Activated CD4-positive, alpha-beta T cell treated with anti-CD3 and anti-CD28 coated beads for 4 hours (primary cell): ENCODE measurements around the gene ADRB2.
"Not testable (repeated sequence)": the region's sequence is repeated elsewhere in the genome, so short reads cannot be mapped to it uniquely, and the experiment has no call there.

Source experiments
- DNase-seq, 2 donors: peaks; one replicate each; pipeline ENCODE4 v3.0.0-alpha.2; 2020

Gene ADRB2

GRCh38 chr5:148856424-148856823, 30.0 kb downstream of the ADRB2 start:
- no peak for DNase-seq

DNA sequence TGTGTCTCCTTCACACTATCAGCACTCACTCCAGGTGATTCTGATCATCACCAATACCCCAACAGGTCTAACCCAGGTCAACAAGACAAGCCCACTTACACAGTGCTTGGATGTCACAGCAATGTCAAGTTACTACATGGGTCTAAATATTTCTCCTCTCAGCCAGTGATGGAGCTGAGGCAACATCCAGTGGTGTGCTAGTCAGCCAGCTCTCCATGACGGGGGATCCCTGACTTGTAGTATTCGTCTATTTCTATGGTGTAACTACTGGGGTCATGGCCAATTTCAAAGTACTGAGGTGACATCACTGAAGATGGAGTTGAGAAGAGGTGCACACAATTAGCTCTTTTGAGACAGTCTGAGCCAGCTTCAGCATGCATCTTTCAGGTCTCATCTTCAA, 31.1 kb downstream of the ADRB2 start:
- DNase-seq = no peak

DNA sequence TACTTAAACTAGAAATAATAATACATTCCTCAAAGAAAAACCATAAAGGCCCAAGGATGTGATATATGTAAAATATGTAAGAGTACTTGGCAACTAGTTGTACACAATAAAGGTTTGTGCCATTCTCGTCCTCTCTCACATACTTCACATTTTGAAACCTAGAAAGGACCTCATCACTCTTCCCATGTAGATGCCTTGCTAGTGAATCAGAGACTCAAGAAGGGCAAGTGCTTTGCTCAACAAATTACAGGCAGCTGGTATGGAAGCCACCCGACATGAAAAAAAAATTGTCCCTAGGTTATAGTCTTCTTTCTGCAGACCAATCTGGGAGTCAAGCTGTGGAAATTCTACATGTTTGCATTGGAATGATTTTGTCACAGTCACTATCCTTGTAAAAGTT, 31.7 kb downstream of the ADRB2 start:
- DNase-seq = no peak

GRCh38 chr5:148858547-148858946, 32.1 kb downstream of the ADRB2 start:
- no peak for DNase-seq

GRCh38 chr5:148859703-148860102, 33.3 kb downstream of the ADRB2 start:
- DNase-seq = no peak

DNA sequence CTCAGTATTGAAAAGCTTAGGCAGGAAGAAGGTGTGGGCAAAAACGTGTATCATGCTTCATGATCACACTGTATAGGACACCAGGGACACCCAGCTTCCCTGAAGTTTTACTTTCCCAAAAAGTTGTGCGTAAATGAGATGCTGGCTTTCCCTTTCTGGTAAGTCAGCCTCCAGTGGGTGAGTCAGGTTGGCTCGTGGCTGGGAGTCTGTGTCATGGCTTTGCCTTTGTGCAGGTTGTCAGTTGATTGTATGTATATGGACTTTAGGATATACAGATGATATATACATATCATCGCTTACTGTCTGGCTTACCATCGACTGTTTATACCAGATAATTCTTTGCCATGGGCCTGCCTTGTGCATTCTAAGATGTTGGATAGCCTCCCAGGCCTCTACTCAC, 34.2 kb downstream of the ADRB2 start:
- DNase-seq = no peak

DNA sequence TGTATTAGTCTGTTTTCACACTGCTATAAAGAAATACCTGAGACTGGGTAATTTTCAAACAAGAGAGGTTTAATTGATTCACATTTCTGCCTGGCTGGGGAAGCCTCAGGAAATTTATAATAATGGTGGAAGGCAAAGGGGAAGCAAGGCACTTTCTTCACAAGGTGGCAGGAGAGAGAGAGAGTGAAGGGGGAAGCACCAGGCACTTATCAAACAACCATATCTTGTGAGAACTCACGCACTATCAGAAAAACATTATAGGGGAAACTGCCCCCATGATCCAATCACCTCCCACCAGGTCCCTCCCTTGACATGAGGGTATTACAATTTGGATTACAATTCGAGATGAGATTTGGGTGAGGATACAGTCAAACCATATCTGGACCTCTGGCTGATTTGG, 34.7 kb downstream of the ADRB2 start:
- DNase-seq = no peak

GRCh38 chr5:148861696-148862095, 35.3 kb downstream of the ADRB2 start:
- DNase-seq = no peak

DNA sequence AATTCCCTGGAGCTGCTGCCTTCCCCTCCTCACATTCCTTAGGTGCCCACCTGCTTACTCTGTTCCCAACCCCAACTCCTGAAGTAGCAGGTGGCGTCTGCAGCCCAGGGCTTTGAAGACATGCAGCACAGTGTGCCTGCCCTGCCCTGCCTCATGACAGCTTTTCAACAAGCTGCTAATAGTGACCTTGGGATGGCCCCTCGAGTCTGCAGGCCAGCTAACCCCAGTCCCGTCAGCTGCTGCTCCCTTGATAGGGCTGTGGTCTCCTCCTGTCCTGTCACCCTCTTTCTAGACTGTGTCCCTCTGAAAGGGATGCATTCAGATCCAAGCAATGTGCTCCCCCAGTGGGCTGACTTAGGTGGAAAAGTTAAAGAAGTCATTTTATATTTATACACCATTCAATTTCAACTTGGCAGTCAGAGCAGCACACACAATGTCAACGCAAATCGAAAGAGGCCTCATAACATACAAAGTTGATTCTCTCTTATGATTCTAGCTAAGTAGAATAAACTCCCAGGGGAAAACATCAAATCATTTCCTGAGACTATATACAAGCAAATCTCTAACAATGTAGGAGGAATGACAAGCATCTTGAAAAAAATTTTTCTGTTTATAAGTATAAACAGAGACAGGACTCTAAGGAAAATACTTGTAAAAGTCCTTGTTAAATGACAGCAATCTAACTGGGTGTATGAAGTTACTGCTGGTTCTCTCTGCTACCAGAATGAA, 37.9 kb downstream of the ADRB2 start:
- DNase-seq = no peak

- DNase-seq = no peak
These were observed 39.6 kb downstream of the ADRB2 start for GRCh38 chr5:148866024-148866423.

DNA sequence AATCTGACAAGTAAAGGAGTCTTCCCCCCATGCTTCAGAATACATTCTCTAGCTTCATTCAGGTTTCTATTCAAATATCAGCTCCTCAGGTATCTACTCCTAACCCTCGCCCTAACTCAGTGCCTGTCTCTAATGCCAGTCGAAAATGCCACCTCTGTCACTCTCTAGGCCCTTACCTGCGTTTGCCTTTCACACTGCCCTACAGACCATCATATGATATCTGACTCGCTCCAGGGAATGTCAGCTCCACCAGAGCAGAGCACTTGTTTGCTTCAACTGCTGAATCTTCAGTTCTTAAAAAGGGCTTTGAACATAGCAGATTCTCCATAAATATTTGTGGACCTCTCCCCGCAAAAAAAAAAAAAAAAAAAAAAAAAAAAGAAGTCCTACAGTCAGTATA, 46.7 kb downstream of the ADRB2 start:
- DNase-seq = no peak

GRCh38 chr5:148873690-148874485, 47.5 kb downstream of the ADRB2 start:
- DNase-seq = no peak

DNA sequence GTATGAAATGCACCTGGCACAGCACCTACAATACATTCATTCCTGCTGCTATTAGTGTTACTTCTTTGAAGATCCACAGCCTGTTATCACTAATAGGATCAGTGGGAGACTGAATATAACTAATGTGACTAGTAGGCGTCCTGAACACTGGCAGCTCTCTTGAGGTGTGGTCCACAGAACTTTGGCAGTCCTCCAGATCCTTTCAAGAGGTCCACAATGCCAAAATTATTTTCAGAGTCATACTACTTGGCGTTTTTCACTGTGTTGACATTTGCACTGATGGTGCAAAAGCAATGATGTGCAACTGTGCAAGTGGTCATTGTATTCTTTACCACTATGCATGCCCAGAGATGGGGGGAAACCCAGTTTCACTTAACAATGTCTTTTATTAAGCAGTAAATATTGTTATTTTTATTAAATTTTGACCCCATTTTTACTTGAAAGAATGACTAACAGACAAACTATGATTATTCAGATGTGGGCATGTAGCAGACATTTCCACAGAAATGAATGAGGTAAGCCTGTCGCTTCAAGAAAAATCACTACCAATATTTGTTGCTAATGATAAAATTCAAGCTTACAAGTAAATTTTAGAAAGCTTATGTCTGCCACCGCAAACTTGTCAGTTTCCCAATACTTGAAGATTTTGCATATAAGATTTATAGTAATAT, 48.9 kb downstream of the ADRB2 start:
- DNase-seq = no peak

GRCh38 chr5:148877436-148877835, 51.0 kb downstream of the ADRB2 start:
- not testable (repeated sequence) for DNase-seq
